ENCODE results near the gene CHST15. TPM values are rescaled to one million over a fixed set of nuclear protein-coding genes. Genes with fewer than 3 reads are reported as not detected.

The CHST15 gene
- total and polyA plus RNA-seq, 2 of the 8 experiments (the other 6 are each of a cell fraction or from before 2014, with no cell fraction given), result 8.8 to 9.1 TPM

- peak in 1 of 2 experiments; percentile 58 for DNase-seq (ENCODE audit: low read depth in 1 of 2, low spot score in 2 of 2)
- Histone ChIP-seq H3K9ac (replicated peaks in 1 of 4; ENCODE audit: extremely low read depth in 1 of 4, low read depth in 3 of 4, low read length in 3 of 4) (no peak overlapping the region), H4K20me1 (replicated peaks in 1 of 2; ENCODE audit: control insufficient read depth in 1 of 2, insufficient read depth in 2 of 2, low read length in 2 of 2) (peaks cover 0 to 8% of the 10 kb centered on the region in 2 experiments), H3K4me3 (ENCODE audit: extremely low read depth in 1 of 4, insufficient read depth in 2 of 4, low read depth in 3 of 4, low read length in 4 of 4) (peak overlapping the region in 2 of 4 experiments; percentile 22 to 38; a peak in 3 of 8 replicates), H2BK20ac (ENCODE audit: low read length) (peak overlapping the region; percentile 94), H3K18ac (ENCODE audit: extremely low read depth, low read length) (peak overlapping the region; percentile 62), H3K23me2 (ENCODE audit: low read depth, low read length) (peaks cover 19% of the 10 kb centered on the region; the same call in 1 of the 2 replicates), H4K91ac (replicated peaks; ENCODE audit: insufficient read length, low read length) (peak overlapping the region; percentile 72), H3K36me3 (ENCODE audit: control insufficient read depth in 2 of 4, insufficient read depth in 4 of 4, low read length in 3 of 4) (peaks cover 0 to 3% (median 0%) of the 10 kb centered on the region in 4 experiments; a peak in 1 of 8 replicates), H2BK15ac (ENCODE audit: low read length) (peak overlapping the region; percentile 81; the same call in 1 of the 2 replicates), H2AK5ac (ENCODE audit: low read depth, low read length) (peak overlapping the region; percentile 90; the same call in 1 of the 2 replicates), H3K27me3 (replicated peaks in 1 of 4; ENCODE audit: control insufficient read depth in 3 of 4, extremely low read depth in 1 of 4, insufficient read depth in 3 of 4, low read length in 3 of 4) (peaks cover 3 to 32% (median 26%) of the 10 kb centered on the region in 4 experiments), H2BK12ac (ENCODE audit: low read depth, low read length) (peak overlapping the region; percentile 96; the same call in 1 of the 2 replicates), H3K79me1 (ENCODE audit: low read depth, low read length) (no peaks in the 10 kb centered on the region), H2BK120ac (replicated peaks; ENCODE audit: low read depth, low read length) (no peak overlapping the region), H4K5ac (ENCODE audit: insufficient read length, low read depth, low read length) (peak overlapping the region; percentile 18), H3K79me2 (ENCODE audit: control insufficient read depth in 1 of 2, insufficient read depth in 2 of 2, low read length in 2 of 2) (no peaks in the 10 kb centered on the region), H4K8ac (ENCODE audit: extremely low read depth, insufficient read depth, low read length) (no peak overlapping the region), H3K4me2 (ENCODE audit: insufficient read depth in 1 of 2, low read depth in 2 of 2, low read length in 2 of 2) (peak overlapping the region; percentile 55 to 99), H3K56ac (replicated peaks; ENCODE audit: insufficient read length, low read depth, low read length) (peak overlapping the region; percentile 86), H3K14ac (ENCODE audit: insufficient read length) (no peak overlapping the region), H3K4ac (replicated peaks; ENCODE audit: insufficient read length, low read depth, low read length) (peak overlapping the region; percentile 54), H3K4me1 (replicated peaks in 1 of 4; ENCODE audit: control insufficient read depth in 3 of 4, insufficient read depth in 4 of 4, low read length in 3 of 4) (peaks cover 6 to 29% (median 12%) of the 10 kb centered on the region in 4 experiments), H3K27ac (ENCODE audit: low read depth, low read length) (no peak overlapping the region), H2AFZ (ENCODE audit: low read length) (peak overlapping the region; percentile 68; the same call in 1 of the 2 replicates), H3K9me3 (ENCODE audit: insufficient read depth in 2 of 2, low read depth in 1 of 2, low read length in 1 of 2) (peaks cover 0 to 6% of the 10 kb centered on the region in 2 experiments; a peak in 2 of 4 replicates), H3K23ac (ENCODE audit: insufficient read length) (no peak overlapping the region), H2BK5ac (ENCODE audit: low read depth, low read length) (peak overlapping the region; percentile 52; the same call in 1 of the 2 replicates)
- ChIA-PET POLR2A (ENCODE audit: partially characterized antibody) (interaction anchor here (0.8 kb wide), 1 partner anchor 269 kb away, joined by 3 read pairs; no protein-coding TSS in a partner anchor), CTCF (ENCODE audit: partially characterized antibody) (interaction anchor here (0.9 to 9.3 kb wide), 13 partner anchors 10 to 418 kb away, joined by 3 to 76 read pairs (median 4); partner anchors contain the start of gene GPR26)
- WGBS, 2 experiments (ENCODE audit: extremely low coverage in 1 of 2, insufficient coverage in 1 of 2, insufficient read length in 1 of 2, insufficient replicate concordance in 2 of 2, low coverage in 1 of 2, low lambda C conversion rate in 2 of 2, missing lambda C conversion rate in 1 of 2), result 60% methylated on average over 17 of the region's 25 CpGs; no CpG with 5 or more reads in 1 of the 2 experiments
- FAIRE-seq, result no peak
- no peak for TF ChIP-seq RFX5 (IDR thresholded peaks at IDR 0.05; ENCODE audit: borderline replicate concordance, low read depth, low read length)
- no peak for TF ChIP-seq KDM4A (IDR thresholded peaks at IDR 0.05; ENCODE audit: low read depth, low read length, severe bottlenecking)
- TF ChIP-seq BRCA1 (IDR thresholded peaks at IDR 0.05; ENCODE audit: low read depth, low read length), result no peak
- TF ChIP-seq ASH2L (IDR thresholded peaks at IDR 0.05; ENCODE audit: low read length), result no peak
- TF ChIP-seq ZNF274 (IDR thresholded peaks at IDR 0.05; ENCODE audit: borderline replicate concordance, extremely low read depth, low read length), result no peak
- no peak for TF ChIP-seq POLR2AphosphoS5 (IDR thresholded peaks at IDR 0.05; ENCODE audit: low read depth, low read length)
- no peak for TF ChIP-seq SRF (IDR thresholded peaks at IDR 0.05; ENCODE audit: low read depth, low read length)
- no peak for TF ChIP-seq KDM5A (IDR thresholded peaks at IDR 0.05; ENCODE audit: low read length)
- no peak for TF ChIP-seq USF2 (IDR thresholded peaks at IDR 0.05; ENCODE audit: low read length)
- no peak for TF ChIP-seq RXRA (IDR thresholded peaks at IDR 0.05; ENCODE audit: insufficient read depth, low read depth, low read length)
Measured at GRCh38 chr10:123970207-123970926, 123.0 kb downstream of the CHST15 start.
